ENCODE data around the gene TSPAN32.

TSPAN32 gene

DNA sequence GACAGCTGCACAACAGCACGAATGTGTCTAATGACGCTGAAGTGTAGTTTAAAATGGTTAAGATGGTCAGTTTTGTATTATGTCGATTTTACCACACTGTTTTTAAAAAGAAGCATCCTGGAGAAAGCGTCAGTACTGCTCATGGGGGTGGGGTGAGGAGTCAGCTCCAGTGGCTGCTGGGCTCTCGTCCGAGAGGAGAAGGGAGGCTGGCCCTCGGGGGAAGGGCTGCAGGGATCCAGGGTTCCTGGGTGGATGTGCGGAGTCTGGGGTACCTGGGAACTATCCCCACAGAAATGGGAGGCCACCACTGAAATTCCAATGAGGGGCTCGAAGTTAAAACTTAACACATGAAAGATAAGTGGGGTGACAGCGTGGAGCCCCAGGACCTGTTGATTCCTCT, 12.0 kb upstream of the TSPAN32 start:
- no peak for DNase-seq

DNA sequence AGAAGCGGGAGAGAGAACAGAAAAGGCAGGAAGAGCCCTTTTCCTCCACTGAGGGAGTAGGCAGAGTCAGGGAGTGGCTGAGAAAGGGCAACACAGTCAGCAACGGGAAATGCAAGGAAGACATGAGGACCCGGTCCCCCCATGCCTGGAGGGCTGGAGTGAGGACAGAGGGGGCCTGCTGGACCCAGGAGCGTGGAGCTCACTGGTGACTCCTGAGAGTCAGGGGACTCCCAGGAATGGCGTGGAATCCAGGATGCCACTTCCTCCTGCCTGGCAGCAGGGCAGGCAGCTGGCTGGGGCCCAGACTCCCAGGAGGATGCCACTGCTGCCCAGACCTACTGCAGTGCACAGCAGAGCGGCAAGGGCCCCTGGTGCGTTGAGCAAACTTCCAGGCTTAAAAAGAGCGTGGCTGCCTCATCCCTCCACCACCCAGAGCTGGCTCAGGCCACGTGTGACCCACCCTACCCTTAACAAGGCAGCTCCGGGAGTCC, 11.4 kb upstream of the TSPAN32 start:
- no peak for DNase-seq

DNA sequence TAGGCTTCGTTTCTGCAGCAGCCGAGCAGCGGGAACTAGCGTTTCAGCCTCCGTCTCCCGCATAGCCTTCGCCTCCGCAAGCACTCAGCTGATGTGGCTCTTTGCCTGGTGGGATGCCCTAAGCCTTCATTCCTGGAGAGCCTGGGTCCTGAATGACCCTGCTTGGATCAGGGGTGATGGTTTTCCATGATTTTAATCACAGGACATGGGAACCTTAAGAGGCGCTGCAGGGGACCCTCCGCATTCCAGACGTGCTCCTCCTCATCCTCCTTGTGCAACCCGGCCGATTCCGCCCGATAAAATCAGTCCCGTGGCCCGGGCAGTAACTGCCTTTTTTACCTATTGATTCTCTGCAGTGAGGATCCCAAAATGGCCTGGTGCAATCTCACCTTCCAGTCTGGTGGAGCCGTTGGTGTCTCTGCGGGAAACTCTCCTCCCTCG, 8.3 kb upstream of the TSPAN32 start:
- DNase-seq: no peak

DNA sequence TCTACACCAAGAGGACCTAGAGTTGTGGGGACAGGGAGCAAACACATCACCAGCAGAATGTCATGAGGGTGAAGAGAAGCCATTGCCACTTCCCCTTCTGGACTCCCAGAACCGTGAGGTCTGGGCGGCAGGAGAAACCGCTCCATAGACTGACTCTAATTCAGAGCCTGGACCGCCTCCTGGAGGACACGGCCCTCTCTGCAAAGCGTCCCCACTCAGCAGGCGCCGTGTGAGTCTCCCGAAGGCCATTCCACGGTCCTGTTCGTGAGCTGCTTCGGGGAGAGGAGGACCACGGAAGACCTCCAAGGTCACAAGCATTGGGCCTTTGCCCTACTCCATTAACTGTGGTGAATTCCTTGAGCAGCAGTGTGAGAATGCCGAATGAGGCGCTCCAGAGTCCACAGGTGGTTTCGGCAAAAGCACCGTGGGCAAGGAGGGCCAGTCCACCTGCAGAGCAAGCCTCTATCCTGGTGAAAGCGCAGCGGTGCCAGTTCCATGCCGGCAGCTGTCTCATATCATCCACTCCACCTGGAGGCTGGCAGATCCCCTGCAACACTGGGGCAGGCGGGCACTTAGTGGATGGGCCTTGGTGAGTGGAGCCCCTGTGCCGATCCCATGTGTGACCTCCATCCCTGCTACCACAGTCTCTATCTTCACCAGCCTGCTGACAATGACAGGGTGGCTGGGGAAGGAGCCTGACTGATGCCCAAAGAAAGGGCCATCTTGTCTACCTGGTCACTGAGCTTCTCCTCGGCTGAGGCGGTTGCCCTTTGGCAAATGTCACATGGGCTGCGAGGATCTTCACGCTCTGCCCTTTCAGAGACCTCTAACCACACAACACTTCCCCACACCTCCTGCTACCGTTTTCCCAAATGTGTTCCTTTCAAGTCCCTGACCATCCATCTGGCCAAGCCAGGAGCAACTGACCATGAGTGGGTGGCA, 7.6 kb upstream of the TSPAN32 start:
- no peak for DNase-seq

DNA sequence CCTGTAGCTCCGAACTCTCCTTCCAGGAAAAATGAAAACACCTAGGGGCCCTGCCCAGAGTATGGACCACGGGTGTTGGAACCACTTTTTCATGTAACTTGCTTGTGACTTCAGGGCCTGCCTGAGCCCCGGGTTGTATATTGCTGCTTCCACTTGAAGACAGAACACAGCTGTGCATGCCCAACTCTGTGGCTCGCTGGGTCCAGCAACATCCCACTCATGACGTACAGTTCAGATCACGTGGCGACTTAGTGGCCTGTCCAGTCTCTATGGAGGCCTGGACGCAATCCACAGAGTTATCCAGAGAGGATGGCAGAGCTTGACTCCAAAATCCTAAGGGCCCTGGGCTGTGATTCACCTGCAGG, 6.9 kb upstream of the TSPAN32 start:
- no peak for DNase-seq

DNA sequence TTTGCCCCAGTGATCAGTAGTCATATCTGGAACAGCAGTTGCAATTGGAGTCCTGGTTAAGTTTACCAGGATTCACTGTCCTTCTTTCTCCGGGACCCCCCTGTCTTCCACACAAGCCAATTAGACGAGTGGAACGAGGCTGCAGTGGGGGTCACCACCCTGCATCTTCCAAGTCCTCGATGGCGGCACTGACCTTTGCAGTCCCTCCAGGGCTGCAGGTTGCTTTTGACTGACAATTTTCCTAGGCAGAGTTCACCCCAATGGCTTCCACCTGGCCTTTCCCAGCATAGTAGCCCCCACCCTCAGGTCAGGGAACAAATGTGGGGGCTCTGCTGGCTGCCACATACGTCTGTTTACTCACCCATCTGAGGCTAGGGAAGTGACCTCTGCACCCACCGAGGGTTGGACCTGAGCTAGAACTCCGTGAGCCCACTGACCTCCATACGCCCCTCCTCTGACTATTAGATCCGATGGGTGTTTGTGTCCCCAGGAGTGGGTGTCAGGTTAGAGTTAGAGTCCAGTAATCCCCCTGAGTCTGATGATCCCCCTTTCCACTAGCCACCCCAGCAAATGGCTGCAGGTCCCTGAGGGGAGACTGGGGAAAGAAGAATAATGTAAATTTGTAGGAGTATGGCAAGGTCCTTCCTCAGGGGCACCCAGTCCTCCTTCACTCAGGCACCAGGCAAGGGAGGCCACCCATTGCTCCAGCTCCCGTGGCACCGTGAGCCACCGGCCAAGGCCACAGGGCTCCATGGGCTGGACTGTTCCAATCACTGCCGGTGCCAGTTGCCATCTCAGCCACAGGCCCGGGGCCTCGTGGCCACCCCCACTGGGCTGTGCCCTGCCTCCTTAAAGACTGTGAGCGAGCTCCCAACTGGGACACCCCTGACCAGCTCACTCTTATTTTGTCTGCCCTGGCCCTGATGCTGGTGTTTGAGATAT, 5.6 kb upstream of the TSPAN32 start:
- DNase-seq: no peak

DNA sequence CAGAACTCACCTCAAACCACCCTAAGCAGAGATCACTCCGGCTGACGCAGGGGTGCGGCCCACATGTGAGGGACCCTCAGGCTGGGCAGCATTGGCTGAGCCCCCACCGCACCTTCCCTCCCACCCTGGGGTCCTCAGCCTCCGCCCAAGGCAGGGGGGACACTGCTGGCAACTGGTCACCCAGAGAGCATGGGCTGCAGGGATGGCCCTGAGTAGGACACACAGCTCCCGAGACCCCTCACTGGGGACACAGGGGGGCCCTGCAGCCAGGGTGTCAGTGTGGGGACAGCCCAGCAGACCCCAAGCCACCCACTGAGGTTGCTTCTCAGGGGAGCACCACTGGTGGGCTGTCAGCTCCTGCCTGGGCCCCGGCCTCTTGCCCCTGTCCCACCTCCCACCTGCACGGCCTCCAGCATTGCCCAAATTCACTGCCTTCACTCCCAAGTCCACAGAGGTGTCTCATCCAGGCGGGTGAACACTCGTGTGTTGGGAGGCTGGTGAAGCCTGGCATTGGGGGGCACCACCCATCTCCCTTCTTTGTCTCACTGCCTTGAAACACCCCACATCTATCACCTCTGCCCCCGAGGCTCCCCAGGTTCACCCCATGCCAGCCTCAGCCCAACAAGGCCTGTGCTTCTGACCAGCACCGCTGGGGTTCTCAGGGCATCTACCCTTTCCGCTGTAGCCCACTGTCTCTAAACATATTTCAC, 4.7 kb upstream of the TSPAN32 start:
- DNase-seq: no peak

DNA sequence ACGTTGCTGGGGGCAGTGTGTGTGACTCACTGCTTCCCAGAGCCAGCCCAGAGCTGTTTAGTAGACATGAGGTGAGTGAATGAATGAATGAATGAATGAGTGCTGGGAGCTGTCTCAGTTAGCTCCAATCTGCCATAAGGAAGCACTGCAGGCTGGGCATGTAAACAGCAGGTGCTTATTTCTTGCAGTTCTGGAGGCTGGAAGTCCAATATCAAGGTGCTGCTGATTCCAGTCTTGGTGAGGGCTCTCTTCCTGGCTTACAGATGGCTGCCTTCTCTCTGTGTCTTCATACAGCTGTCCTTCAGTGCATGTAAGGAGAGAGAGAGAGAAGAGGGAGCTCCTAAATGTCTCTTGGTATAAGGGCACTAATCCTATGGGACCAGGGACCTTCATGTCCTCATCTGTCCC, 4.2 kb upstream of the TSPAN32 start:
- DNase-seq: no peak

DNA sequence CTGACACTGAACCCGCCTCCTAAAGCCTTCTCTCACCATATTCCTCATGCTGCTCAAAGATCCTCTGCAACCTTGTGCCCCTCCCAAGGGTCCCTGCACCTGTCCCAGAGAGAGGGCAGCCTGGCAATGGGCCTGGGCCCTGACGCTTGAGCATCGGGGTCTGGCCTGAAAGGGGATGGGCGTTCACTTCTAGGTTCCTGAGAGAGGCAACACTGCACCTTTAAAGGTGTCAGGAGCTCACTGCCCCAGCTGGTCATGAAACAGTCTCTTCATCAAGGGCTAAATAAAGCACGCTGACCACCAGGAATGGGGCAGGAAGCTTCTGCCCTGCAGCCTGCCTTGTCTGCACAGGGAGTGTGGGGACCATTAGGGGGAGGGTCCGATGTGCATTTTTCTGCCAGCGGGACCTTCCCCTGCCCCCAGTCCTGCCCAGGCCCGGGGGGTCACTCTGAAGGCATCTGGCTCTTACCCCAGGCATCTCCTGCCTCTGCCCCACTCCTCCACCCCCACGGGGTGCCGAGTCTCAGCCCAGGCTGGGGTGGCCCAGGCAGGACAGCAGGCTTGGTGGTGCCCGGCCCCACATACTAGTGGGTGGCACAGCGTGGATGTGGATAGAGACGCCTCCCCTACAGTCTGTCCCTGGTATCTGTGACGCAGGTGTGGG, 3.5 kb upstream of the TSPAN32 start:
- DNase-seq: no peak

DNA sequence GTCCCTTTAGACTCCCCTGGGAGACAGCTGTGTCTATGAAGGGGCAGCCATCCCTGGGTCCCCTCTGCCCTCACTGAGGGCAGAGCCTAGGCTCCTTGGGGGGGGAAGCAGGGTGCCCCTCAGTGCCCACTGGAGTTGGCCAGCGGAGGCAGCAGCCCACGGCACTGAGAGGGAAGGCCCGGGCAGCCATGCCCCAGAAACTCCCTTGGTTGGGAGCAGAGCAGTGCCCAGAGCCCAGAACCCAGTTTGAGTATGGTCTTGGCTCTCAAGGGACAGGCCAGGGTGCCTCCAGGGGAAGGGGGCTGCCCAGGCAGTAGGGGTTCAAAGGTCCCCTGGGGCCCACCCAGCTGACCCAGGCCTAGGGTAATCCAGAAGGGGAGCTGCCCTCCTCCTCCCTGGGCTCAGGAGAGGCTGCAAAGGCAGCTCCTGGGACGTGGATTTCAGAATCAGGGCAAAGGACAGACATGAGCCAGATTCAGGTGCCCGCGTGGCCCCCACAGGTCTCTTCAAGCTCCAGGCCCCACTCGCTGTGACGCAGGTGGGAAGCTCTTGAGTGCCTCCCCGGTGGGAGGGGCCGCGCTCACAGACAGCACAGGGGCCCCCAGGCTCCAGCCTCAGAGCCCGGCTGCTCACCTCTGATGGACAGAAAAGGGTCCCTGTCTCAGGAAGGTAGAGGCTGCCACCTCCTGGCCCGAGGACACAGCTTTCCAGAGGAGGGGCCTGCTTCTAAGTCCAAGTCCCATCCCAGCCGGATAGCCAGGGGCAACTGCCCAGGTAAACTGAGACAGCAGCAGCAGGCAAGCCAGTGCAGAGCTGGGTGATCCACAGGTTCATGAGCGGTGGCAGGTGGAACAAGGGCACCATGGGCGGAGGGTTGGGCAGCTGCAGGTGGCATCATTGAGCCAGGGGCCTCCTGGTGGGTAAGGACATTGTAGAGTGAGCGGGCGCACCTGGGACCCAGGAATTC, 2.7 kb upstream of the TSPAN32 start:
- no peak for DNase-seq

DNA sequence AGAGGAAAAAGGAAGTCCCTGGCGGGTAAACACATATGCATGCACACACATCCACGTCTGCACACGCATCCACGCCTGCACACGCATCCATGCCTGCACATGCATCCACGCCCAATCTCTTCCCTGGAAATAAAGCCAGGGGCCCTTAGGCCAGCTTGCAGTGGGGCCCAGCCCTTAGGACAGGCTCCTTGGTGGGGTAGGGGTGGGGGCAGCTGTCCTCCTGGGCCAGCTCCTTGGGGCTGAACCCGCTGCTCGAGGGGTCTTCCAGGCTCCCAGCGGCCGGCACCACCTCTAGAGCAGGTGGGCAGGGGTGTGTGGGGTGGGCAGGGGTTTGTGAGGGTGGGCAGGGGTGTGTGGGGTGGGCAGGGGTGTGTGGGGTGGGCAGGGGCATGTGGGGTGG, 2.0 kb upstream of the TSPAN32 start:
- no peak for DNase-seq

DNA sequence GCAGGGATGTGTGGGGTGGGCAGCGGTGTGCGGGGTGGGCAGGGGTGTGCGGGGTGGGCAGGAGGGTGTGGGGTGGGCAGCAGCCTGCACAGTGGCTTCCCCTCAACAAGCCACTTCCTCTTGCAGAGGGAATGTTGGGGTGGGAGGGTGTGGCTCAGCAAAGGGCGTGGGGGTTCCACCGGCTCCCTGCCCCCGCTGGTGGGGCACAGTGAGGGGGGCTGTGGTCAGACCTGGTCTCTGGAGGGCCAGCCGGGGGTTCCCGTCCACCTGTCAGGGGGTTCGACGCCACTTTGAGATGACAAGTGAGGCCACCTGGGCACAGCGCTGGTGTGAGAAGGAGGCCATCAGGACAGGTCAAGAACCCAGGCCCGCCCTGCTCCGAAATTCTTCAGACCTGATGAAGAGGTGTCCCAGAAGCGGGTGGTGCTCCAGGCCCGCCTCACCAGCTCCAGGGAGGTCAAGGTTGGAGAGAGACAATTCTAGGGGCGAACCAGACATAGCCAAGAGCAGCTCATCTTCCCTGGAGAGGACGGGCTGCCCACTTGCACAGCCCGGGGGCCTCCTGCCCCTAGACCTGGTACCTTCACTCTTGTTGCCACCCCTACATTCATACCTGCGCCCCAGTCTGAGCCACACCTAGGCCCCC, 1.4 kb upstream of the TSPAN32 start:
- no peak for DNase-seq

DNA sequence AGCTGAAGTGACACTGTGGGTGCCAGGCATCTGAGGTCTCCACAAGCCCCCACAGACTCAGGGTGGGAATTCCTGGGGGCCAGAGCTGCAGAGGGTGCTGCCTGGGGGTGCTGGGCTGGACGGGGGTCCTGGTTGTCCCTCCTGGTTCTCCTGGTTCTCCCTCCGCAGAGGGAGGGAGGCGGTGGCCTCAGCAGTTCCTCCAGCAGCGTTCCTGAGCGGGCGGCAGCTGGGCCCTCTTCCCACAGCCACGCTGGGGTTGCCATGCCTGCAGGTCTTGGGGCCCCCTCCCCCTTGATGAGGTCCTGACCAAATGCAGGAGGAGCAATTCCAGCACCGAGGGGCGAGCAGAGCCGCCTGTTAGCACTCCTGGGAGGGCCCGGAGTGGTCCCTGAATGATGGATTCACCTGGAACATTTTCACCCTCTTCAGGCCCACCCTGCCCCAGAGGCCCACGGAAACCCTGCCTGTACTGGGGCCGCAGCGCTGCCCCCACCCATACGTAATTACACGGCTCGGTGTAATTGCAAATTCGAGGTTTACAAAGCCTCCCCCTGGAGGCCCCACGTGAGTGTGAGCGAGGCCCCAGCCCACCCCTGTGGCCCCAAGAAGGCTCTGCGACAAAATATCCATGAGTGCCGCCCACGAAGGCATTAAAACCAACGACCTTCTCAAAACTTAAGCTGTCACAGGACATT, 730 bp upstream of the TSPAN32 start:
- DNase-seq: no peak

DNA sequence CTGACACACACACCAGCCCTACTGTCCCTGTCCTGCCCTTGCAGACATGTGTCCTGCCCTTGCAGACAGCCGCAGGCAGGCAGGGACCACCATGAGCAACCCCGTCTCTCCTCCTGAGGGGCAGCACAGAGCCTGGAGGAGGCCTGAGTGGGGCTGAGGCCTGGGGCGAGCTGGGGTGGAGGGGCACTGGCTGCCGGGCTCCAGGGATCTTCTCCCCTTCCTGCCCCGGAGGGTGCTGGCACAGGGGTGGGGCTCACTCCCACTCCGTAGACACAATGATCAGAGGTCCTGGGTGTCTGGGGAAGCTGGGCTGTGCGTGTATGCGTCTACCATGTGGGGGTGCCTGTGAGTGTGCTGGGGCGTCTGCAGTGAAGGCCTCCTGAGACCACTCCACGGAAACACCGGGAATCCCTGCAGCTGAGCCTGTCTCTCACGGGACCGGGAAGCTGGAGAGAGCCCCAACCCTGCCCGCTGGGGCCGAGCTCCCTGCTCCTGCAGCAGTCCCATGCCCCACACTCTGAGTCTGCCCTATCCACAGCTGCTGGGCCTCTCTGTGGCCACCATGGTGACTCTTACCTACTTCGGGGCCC, 588 bp downstream of the TSPAN32 start:
- no peak for DNase-seq

DNA sequence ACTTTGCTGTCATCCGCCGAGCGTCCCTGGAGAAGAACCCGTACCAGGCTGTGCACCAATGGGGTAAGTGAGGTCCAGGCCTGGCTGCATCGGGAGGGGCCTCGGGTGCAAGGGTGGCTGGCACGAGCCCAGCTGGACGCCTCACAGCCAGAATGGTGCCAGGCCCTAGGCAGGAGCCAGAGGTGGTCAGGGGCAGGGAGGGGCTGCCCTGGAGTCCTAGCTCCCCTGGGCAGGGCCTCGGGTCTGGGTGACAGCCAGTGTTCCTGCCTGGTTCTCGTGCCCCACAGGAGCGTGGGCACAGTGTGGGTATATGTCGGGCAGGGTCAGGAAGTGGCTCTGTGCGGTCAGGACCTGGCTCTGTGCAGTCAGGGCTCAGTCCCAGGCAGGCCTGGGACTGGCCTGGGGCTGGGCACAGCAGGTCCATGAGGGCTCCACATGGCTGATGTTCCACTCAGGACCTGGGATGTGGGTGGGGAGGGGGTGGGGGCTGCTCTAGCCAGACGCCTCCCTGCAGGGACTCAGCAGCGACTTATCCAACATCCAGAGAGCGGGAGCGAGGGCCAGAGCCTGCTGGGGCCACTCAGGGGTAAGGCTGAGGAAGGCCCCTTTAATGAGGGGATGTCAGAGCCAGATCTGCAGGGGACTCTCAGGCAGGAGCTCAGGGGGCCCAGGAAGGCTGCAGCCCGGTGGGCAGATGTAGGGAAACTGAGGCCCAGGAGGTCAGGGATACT, 1.2 kb downstream of the TSPAN32 start:
- DNase-seq: no peak

DNA sequence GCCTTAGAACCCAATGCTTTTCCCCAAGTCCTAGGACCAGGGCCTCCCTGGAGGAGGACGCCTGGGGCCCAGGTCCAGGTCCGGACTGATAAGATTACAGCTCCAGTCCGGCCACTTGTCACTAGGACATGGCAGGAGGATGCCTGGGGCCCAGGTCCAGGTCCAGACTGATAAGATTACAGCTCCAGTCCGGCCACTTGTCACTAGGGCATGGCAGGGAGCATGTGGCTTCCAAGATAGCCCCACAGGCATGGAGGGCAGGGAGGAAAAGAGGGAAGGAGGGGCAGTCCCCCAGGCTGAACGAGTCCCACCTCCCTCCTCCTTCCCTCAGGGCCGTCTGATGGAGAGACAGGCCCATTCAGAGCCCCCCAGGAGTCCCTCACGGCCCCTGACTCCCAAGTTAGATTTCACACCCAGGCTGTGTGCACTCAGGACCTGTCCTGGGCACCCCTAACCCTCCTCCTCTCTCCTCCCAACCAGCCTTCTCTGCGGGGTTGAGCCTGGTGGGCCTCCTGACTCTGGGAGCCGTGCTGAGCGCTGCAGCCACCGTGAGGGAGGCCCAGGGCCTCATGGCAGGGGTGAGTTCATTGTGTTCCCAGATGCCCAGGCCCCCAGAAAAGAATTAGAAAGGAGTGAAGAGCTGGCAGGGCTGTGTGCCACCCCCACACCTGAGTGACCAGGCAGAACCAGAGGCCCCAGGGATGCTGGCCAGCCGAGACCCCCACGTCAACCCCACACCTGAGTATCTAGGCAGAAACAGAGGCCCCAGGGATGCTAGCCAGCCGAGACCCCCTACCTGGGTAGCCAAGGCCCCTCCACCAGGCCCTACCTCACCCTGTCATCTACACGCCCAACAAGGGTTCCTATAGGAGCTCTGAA, 2.1 kb downstream of the TSPAN32 start:
- no peak for DNase-seq

DNA sequence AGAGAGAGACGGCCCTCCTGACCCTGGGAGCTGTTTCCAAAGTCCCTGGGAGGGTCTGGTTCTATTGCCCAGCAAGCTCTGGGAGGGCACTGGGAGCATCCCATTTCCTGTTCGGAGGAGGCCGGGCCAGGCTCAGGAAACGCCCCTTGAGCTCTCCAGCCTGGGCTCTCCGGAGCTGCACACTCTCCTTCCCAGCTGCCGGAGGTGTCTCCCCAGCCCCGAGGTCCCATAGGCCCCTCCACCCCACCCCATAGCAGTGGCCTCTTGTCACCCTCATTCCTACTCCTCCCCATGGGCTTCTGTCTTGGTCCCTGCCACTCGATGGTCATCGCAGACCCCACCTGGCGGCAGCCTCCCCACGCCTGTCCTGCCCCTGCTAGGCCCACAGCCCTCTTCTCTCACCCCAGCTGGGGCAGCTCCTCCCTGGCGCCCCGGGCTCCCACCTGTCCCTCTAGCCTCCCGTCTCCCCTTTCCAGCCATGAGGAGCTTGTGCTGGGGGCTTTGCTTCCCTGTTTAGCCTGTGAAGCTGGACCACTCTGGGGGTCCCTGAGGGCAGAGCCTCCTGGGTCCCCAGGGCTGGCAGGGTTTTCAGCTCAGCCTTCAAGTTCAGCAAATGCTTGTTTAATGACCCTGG, 2.8 kb downstream of the TSPAN32 start:
- no peak for DNase-seq

All from NCI-H2171 (cell line).